HepG2 (cell line): ENCODE measurements around the gene PTPRF. TPM values are rescaled to one million over a fixed set of nuclear protein-coding genes. Genes with fewer than 3 reads are reported as not detected.

ENCODE experiments used
- AKAP8 ChIP-seq: sonication (generic); formaldehyde crosslinking; IDR thresholded peaks from 2 replicates; pipeline ENCODE4 v1.5.1; 2020; ENCODE audit warnings: mild to moderate bottlenecking, missing genetic modification reagents
- AKNA ChIP-seq: sonication (generic); formaldehyde crosslinking; IDR thresholded peaks from 2 replicates; pipeline ENCODE4 v1.4.0; 2020; ENCODE audit warnings: missing genetic modification reagents, borderline replicate concordance
- CREB3 ChIP-seq: sonication (generic); formaldehyde crosslinking; IDR thresholded peaks from 2 replicates; pipeline ENCODE4 v1.5.0; 2020; ENCODE audit warnings: missing genetic modification reagents
- DPF2 ChIP-seq: sonication (generic); formaldehyde crosslinking; IDR thresholded peaks from 2 replicates; pipeline ENCODE4 v1.4.0; 2020; ENCODE audit warnings: mild to moderate bottlenecking, low read depth, missing genetic modification reagents, borderline replicate concordance
- KLF13 ChIP-seq: sonication (generic); formaldehyde crosslinking; IDR thresholded peaks from 2 replicates; pipeline ENCODE4 v1.4.0; 2020; ENCODE audit warnings: mild to moderate bottlenecking, missing genetic modification reagents
- MLXIP ChIP-seq: sonication (generic); formaldehyde crosslinking; IDR thresholded peaks from 2 replicates; pipeline ENCODE4 v1.9.0; 2021; ENCODE audit warnings: missing genetic modification reagents, borderline replicate concordance
- MTF2 ChIP-seq: sonication (generic); formaldehyde crosslinking; IDR thresholded peaks from 2 replicates; pipeline ENCODE4 v1.5.0; 2020; ENCODE audit warnings: missing genetic modification reagents, borderline replicate concordance
- NPAS2 ChIP-seq: sonication (generic); formaldehyde crosslinking; IDR thresholded peaks from 2 replicates; pipeline ENCODE4 v1.8.0; 2022; ENCODE audit warnings: mild to moderate bottlenecking, missing genetic modification reagents, borderline replicate concordance
- NRL ChIP-seq: sonication (generic); formaldehyde crosslinking; IDR thresholded peaks from 2 replicates; pipeline ENCODE4 v1.5.0; 2020; ENCODE audit warnings: missing genetic modification reagents, mild to moderate bottlenecking, moderate library complexity, borderline replicate concordance
- RERE ChIP-seq: IDR thresholded peaks from 2 replicates; pipeline ENCODE4 v1.6.1; 2016; ENCODE audit warnings: low read depth, missing genetic modification reagents, missing compliant biosample characterization
- ZNF547 ChIP-seq: sonication (generic); formaldehyde crosslinking; IDR thresholded peaks from 2 replicates; pipeline ENCODE4 v1.5.1; 2020; ENCODE audit warnings: mild to moderate bottlenecking, missing genetic modification reagents
- ZNF576 ChIP-seq: sonication (generic); formaldehyde crosslinking; IDR thresholded peaks from 2 replicates; pipeline ENCODE4 v1.4.0; 2020; ENCODE audit warnings: mild to moderate bottlenecking, missing genetic modification reagents
- polyA plus RNA-seq, 8 experiments: library from polyadenylated mRNA; depleted of rRNA in 3 of 8; stranded (reverse) in 7 of 8; unstranded in 1 of 8; fragments of >200 nt; fragmentation: Illumina TruSeq in 4 of 8; extraction: Trizol in 4 of 8; gene quantifications; 2 replicates each; pipeline versions ENCODE4 v1.2.1 to v1.2.3, GENCODE V29; 2011 to 2016; ENCODE audit warnings: low read depth in 4 of 8, missing spikeins in 1 of 8, mixed read lengths in 1 of 8; ENCODE audit not compliant: insufficient read depth in 1 of 8
- total RNA-seq, 5 experiments: library from RNA; depleted of rRNA; stranded (reverse); fragments of >200 nt; fragmentation: Illumina TruSeq; extraction: Trizol; gene quantifications; 2 replicates each; pipeline ENCODE4 v1.2.3, GENCODE V29; 2016; ENCODE audit warnings: low read depth in 1 of 5

Gene PTPRF
- total and polyA plus RNA-seq, 2 of the 13 experiments (the other 11 are each of a cell fraction or from before 2014, with no cell fraction given) = 55.9 to 167 TPM

GRCh38 chr1:43545695-43546387 lies 15.2 kb downstream of the PTPRF start (continued):
- TF ChIP-seq NPAS2 (no peak), DPF2 (CRISPR knock-in tag) (no peak; the same call in 1 of the 2 replicates), ZNF576 (no peak), MLXIP (no peak), AKNA (CRISPR knock-in tag) (no peak), MTF2 (CRISPR knock-in tag) (no peak), NRL (CRISPR knock-in tag) (no peak), ZNF547 (CRISPR knock-in tag) (no peak), RERE (CRISPR knock-in tag) (no peak), KLF13 (CRISPR knock-in tag) (no peak), CREB3 (CRISPR knock-in tag) (no peak), AKAP8 (CRISPR knock-in tag) (peak; percentile 63; the same call in 1 of the 2 replicates)
